Cardiac muscle cell (in vitro differentiated cells and primary cell): ENCODE data around the gene ALKBH3. TPM values are rescaled to one million over a fixed set of nuclear protein-coding genes. Genes with fewer than 3 reads are reported as not detected.

Experiments used
- DNase-seq, 2 donors: peaks; one replicate each; pipeline versions ENCODE4 v3.0.0 to v3.0.0-alpha.2; 2010 to 2017; ENCODE audit warnings: low read depth in 1 of 2, low spot score in 1 of 2
- H3K27ac ChIP-seq: fragments of 200-600 bp; sonication (generic); 2 replicates; pipeline ENCODE4 v1.5.1; 2016
- H3K27me3 ChIP-seq: fragments of 200-600 bp; sonication (generic); 2 replicates; pipeline ENCODE4 v1.6.0; 2016; ENCODE audit warnings: control low read depth
- H3K36me3 ChIP-seq: fragments of 200-600 bp; sonication (generic); 2 replicates; pipeline ENCODE4 v1.5.1; 2016; ENCODE audit warnings: control low read depth
- H3K4me1 ChIP-seq: fragments of 200-600 bp; sonication (generic); 2 replicates; pipeline ENCODE4 v1.8.1; 2017; ENCODE audit warnings: low read depth, mild to moderate bottlenecking, mixed run types
- H3K4me3 ChIP-seq: fragments of 200-600 bp; sonication (generic); 2 replicates; pipeline ENCODE4 v1.5.1; 2016; ENCODE audit warnings: mild to moderate bottlenecking
- H3K9me3 ChIP-seq: fragments of 200-600 bp; sonication (generic); 2 replicates; pipeline ENCODE4 v1.5.1; 2017; ENCODE audit warnings: low read depth, mild to moderate bottlenecking, control low read depth
- CTCF ChIP-seq: IDR thresholded peaks from 2 replicates; pipeline ENCODE4 v1.5.1; 2012; ENCODE audit warnings: low read depth, mild to moderate bottlenecking, low read length
- polyA plus RNA-seq: library from polyadenylated mRNA; unstranded; fragments of >200 nt; fragmentation: Nextera tagmentation; extraction: Ambion mirVana; gene quantifications from 2 replicates; pipeline ENCODE4 v1.2.1, GENCODE V29; 2016
- total RNA-seq: library from RNA; depleted of rRNA; stranded (reverse); fragments of >200 nt; gene quantifications from 2 replicates; pipeline ENCODE4 v1.2.3, GENCODE V29; 2016

Gene ALKBH3
- total and polyA plus RNA-seq, 2 experiments from 2014 or later: 25.0 to 26.4 TPM

DNA sequence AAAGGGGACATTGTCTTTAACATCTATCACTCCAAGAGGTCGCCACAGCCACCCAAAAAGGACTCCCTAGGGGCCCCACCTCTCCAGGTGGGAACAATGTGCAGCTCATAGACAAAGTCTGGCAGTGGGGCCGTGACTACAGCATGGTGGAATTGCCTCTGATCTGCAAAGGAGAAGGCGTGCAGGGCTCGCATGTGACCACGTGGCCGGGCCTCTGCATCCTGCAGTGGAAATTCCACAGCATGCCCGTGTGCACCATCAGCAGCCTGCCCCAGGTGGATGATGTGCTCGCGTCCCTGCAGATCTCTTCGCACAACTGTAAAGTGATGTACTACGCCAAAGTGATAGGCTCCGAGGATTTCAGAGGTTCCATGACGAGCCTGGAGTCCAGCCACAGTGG, 18.5 kb downstream of the ALKBH3 start:
- H3K27ac ChIP-seq: no peak overlapping the region
- H3K4me1 ChIP-seq: no peaks in the 10 kb centered on the region
- no peaks in the 10 kb centered on the region for H3K9me3 ChIP-seq
- H3K36me3 ChIP-seq: peaks cover 37% of the 10 kb centered on the region
- TF ChIP-seq CTCF: no peak
- no peak for DNase-seq
- H3K4me3 ChIP-seq: no peak overlapping the region
- no peaks in the 10 kb centered on the region for H3K27me3 ChIP-seq

GRCh38 chr11:43901551-43901950, 20.9 kb downstream of the ALKBH3 start:
- peaks cover 28% of the 10 kb centered on the region for H3K36me3 ChIP-seq

DNA sequence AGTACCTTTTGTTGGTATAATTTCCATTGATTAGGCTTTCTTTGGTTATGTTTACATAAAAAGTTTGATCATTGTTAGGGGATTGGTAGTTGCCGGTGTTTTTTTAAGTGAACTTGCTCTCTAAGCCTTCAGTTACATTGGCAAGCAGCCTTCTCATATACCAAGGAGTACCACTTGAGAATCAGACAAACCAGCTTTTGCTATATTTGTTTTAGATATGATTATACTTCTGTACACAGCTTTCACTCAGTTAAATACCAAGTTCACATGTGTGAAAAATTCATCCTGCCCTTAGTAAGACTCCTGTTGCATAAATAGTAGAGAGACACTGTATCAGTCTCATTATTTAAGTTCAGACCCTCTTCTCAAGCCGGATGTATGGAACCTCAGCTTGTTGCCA, 22.4 kb downstream of the ALKBH3 start:
- no peak for DNase-seq
- Histone ChIP-seq H3K27me3 (no peaks in the 10 kb centered on the region), H3K4me3 (no peak overlapping the region), H3K36me3 (peaks cover 22% of the 10 kb centered on the region), H3K9me3 (no peaks in the 10 kb centered on the region), H3K4me1 (no peaks in the 10 kb centered on the region), H3K27ac (no peak overlapping the region)
- TF ChIP-seq CTCF: no peak

More at GRCh38 chr11:43901551-43901950, 20.9 kb downstream of the ALKBH3 start:
- no peak overlapping the region for H3K4me3 ChIP-seq
- TF ChIP-seq CTCF: no peak
- H3K27me3 ChIP-seq: no peaks in the 10 kb centered on the region
- no peak for DNase-seq
- H3K9me3 ChIP-seq: no peaks in the 10 kb centered on the region
- H3K27ac ChIP-seq: no peak overlapping the region
- no peaks in the 10 kb centered on the region for H3K4me1 ChIP-seq

- Histone ChIP-seq H3K36me3 (peaks cover 22% of the 10 kb centered on the region), H3K27ac (no peak overlapping the region), H3K4me1 (no peaks in the 10 kb centered on the region), H3K27me3 (no peaks in the 10 kb centered on the region), H3K9me3 (no peaks in the 10 kb centered on the region), H3K4me3 (no peak overlapping the region)
- no peak for TF ChIP-seq CTCF
- DNase-seq: no peak
Measured at GRCh38 chr11:43903969-43904368, 23.3 kb downstream of the ALKBH3 start.

DNA sequence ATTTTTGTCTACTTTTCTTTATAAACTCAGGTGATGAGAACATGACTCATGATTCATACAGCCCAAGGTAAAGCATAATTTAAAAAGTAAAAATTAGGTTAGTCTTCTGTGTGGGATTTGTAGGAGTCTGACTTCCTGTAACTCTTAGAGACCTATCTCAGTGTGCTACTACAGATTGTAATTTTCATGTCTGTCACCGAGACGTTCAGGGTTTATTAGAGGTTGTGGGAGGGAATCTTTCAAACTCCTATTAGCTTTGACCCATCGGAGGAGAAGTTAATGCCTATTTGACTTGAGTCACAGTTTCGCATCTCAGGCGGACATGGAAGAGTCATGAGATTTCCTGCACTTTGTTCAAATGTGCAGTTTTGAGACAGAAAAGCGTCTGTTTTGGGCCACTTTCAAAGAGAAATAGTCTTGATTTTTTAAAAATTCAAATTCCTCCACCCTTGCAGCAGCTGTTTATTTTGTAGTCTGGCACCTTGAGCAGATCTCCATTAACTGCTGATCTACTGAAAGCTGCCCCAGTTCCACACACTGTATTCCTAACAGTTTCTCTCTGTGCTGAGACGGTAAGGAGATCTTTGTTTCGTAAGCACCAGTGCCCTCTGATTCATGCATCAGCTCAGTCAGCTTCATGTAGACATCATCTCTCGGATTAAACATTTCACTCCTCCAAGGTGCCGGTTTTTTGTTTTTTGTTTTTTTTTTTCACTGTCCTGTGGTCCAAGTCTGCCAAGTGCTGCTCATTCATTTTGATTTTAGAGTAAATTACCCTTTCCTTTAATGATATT, 24.3 kb downstream of the ALKBH3 start:
- Histone ChIP-seq H3K36me3 (peaks cover 20% of the 10 kb centered on the region), H3K27ac (no peak overlapping the region), H3K4me3 (no peak overlapping the region), H3K4me1 (no peaks in the 10 kb centered on the region), H3K9me3 (no peaks in the 10 kb centered on the region), H3K27me3 (no peaks in the 10 kb centered on the region)
- no peak for TF ChIP-seq CTCF
- DNase-seq: peak in 1 of 2 donors; percentile 82
